GM23248 (cell line): ENCODE data around the gene CDC16. TPM values are rescaled to one million over a fixed set of nuclear protein-coding genes. Genes with fewer than 3 reads are reported as not detected.

Experiments used
- DNase-seq: peaks from one replicate; pipeline ENCODE4 v3.0.0-alpha.2; 2015
- H2AFZ ChIP-seq: fragments of 200-600 bp; sonication (generic); 2 replicates; pipeline ENCODE4 v1.6.1; 2016; ENCODE audit warnings: antibody characterized with exemption
- H3F3A ChIP-seq: fragments of 200-600 bp; sonication (generic); 2 replicates; pipeline ENCODE4 v1.6.1; 2016; ENCODE audit warnings: mild to moderate bottlenecking, antibody characterized with exemption, mixed run types; ENCODE audit not compliant: insufficient read depth
- H3K27ac ChIP-seq: fragments of 200-600 bp; sonication (generic); 2 replicates; pipeline ENCODE4 v1.5.1; 2016; ENCODE audit warnings: mild to moderate bottlenecking
- H3K27me3 ChIP-seq: fragments of 200-600 bp; sonication (generic); replicated peaks from 2 replicates; pipeline ENCODE4 v1.6.1; 2016; ENCODE audit warnings: mild to moderate bottlenecking; ENCODE audit not compliant: insufficient read depth
- H3K36me3 ChIP-seq: fragments of 200-600 bp; sonication (generic); 2 replicates; pipeline ENCODE4 v1.6.1; 2016; ENCODE audit warnings: low read depth, mild to moderate bottlenecking
- H3K4me1 ChIP-seq: fragments of 200-600 bp; sonication (generic); 2 replicates; pipeline ENCODE4 v1.6.1; 2016; ENCODE audit warnings: mild to moderate bottlenecking; ENCODE audit not compliant: insufficient read depth
- H3K4me2 ChIP-seq: fragments of 200-600 bp; sonication (generic); one replicate; pipeline ENCODE4 v1.6.1; 2016; ENCODE audit warnings: mild to moderate bottlenecking; ENCODE audit not compliant: unreplicated experiment
- H3K4me3 ChIP-seq: fragments of 200-600 bp; sonication (generic); 2 replicates; pipeline ENCODE4 v1.5.1; 2016; ENCODE audit warnings: mild to moderate bottlenecking
- H3K79me2 ChIP-seq: fragments of 200-600 bp; sonication (generic); 2 replicates; pipeline ENCODE4 v1.6.1; 2016; ENCODE audit warnings: mild to moderate bottlenecking; ENCODE audit not compliant: insufficient read depth
- H3K9ac ChIP-seq: fragments of 200-600 bp; sonication (generic); 2 replicates; pipeline ENCODE4 v1.6.1; 2016; ENCODE audit warnings: mild to moderate bottlenecking
- H3K9me2 ChIP-seq: fragments of 200-600 bp; sonication (generic); 2 replicates; pipeline ENCODE4 v1.6.1; 2016; ENCODE audit warnings: mixed run types, mild to moderate bottlenecking, moderate library complexity; ENCODE audit not compliant: insufficient read depth
- H3K9me3 ChIP-seq: fragments of 200-600 bp; sonication (generic); one replicate; pipeline ENCODE4 v1.6.1; 2017; ENCODE audit warnings: low read depth
- H4K20me1 ChIP-seq: fragments of 200-600 bp; sonication (generic); 2 replicates; pipeline ENCODE4 v1.6.0; 2016; ENCODE audit not compliant: insufficient read depth
- EZH2 ChIP-seq: fragments of 200-600 bp; sonication (generic); IDR thresholded peaks from 2 replicates; pipeline ENCODE4 v1.6.1; 2018; ENCODE audit warnings: antibody characterized with exemption, mild to moderate bottlenecking; ENCODE audit not compliant: insufficient read depth, poor library complexity, severe bottlenecking
- EZH2phosphoT487 ChIP-seq: fragments of 200-600 bp; sonication (generic); IDR thresholded peaks from 2 replicates; pipeline ENCODE4 v1.6.1; 2018; ENCODE audit warnings: antibody characterized with exemption, moderate library complexity, mild to moderate bottlenecking, low read depth; ENCODE audit not compliant: insufficient read depth
- WGBS, 2 experiments: methylation state at CpG; one replicate each; pipeline ENCODE4 v1.1.6; 2015 to 2017; ENCODE audit warnings: low lambda C conversion rate in 2 of 2, low coverage in 1 of 2; ENCODE audit errors: missing lambda C conversion rate in 2 of 2; 5-methylcytosine and 5-hydroxymethylcytosine counted together
- in situ Hi-C: fragments of 300-500 bp; cut with MboI; formaldehyde crosslinking; loops from 2 replicates; pipeline ENCODE4 v1.15.0; 2020
- polyA plus RNA-seq: library from polyadenylated mRNA; unstranded; fragments of >200 nt; fragmentation: Nextera tagmentation; extraction: Ambion mirVana; gene quantifications from 2 replicates; pipeline ENCODE4 v1.2.1, GENCODE V29; 2016
- total RNA-seq: library from RNA; depleted of rRNA; stranded (reverse); fragments of >200 nt; shearing (Covaris generic); gene quantifications from 2 replicates; pipeline ENCODE4 v1.2.3, GENCODE V29; 2014; rRNA removed

The CDC16 gene, protein sequence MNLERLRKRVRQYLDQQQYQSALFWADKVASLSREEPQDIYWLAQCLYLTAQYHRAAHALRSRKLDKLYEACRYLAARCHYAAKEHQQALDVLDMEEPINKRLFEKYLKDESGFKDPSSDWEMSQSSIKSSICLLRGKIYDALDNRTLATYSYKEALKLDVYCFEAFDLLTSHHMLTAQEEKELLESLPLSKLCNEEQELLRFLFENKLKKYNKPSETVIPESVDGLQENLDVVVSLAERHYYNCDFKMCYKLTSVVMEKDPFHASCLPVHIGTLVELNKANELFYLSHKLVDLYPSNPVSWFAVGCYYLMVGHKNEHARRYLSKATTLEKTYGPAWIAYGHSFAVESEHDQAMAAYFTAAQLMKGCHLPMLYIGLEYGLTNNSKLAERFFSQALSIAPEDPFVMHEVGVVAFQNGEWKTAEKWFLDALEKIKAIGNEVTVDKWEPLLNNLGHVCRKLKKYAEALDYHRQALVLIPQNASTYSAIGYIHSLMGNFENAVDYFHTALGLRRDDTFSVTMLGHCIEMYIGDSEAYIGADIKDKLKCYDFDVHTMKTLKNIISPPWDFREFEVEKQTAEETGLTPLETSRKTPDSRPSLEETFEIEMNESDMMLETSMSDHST
- total RNA-seq (60.2 and 70.7 TPM in 2 replicates), polyA plus RNA-seq (80.0 and 80.5 TPM in 2 replicates)

DNA sequence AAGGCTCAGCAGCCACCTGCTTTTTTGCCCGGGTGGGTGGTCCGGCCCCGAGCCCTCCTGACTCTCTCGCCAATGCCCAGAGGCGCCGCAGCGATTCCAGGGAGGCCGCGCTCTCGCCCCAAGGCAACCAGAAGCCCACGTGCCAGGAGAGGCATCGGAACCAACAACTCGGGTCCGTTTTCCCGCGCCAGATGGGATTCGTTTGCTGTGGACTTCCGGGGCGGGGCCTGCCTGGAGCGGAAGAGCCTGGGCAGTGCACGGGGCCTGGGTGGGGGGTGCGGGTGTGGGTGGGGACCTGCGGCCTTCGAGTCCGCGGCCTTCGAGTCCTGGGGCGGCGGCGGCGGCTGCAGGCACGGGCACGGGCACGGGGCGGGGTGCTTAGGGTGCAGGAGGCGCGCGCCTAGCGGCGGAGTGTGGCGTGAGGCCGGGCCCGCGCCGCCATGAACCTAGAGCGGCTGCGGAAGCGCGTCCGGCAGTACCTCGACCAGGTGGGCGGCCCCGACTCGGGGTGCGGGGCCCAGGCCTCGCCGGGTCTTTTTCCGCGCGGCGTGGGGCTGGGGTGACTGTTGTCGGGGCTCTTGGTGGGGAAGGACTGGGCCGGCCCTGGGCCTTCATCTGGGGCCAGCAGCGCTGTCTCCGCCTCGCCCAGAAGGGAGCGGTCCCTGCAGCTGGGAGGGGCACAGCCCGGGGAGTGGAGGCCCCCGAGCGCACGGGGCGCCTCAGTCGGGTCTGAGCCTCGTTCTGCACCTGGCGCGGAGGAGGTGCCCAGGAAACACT, at the start of gene CDC16:
TSS of gene CDC16 (plus strand) at position 253 of the 777 bp plus-strand sequence. CDS start at position 441, 188 bp downstream.
- DNase-seq = peak; percentile 96
- H3K4me3 ChIP-seq = peak within 1 kb of the TSS; percentile 90
- peaks cover 10% of the 10 kb centered on the region for H3K4me1 ChIP-seq
- H3K9me2 ChIP-seq = no peaks in the 10 kb centered on the region
- 1% methylated on average over 57 to 61 of the region's 76 CpGs for WGBS, 2 experiments
- 0 out of 2 replicates have a peak, but pooled peaks cover 2% of the 10 kb centered on the region for H3F3A ChIP-seq
- H3K9ac ChIP-seq = peak within 1 kb of the TSS; percentile 88
- peak within 1 kb of the TSS; percentile 98 for H3K4me2 ChIP-seq
- TF ChIP-seq EZH2phosphoT487 (no peak), EZH2 (no peak)
- peak within 1 kb of the TSS; percentile 54 for H3K27ac ChIP-seq
- no peaks in the 10 kb centered on the region for H3K27me3 ChIP-seq
- no peaks in the 10 kb centered on the region for H4K20me1 ChIP-seq
- H3K9me3 ChIP-seq = no peaks in the 10 kb centered on the region
- peaks cover 30% of the 10 kb centered on the region for H3K36me3 ChIP-seq
- H3K79me2 ChIP-seq = peaks cover 56% of the 10 kb centered on the region
- peak within 1 kb of the TSS; percentile 91 for H2AFZ ChIP-seq
- in situ Hi-C loops = no loop called here

DNA sequence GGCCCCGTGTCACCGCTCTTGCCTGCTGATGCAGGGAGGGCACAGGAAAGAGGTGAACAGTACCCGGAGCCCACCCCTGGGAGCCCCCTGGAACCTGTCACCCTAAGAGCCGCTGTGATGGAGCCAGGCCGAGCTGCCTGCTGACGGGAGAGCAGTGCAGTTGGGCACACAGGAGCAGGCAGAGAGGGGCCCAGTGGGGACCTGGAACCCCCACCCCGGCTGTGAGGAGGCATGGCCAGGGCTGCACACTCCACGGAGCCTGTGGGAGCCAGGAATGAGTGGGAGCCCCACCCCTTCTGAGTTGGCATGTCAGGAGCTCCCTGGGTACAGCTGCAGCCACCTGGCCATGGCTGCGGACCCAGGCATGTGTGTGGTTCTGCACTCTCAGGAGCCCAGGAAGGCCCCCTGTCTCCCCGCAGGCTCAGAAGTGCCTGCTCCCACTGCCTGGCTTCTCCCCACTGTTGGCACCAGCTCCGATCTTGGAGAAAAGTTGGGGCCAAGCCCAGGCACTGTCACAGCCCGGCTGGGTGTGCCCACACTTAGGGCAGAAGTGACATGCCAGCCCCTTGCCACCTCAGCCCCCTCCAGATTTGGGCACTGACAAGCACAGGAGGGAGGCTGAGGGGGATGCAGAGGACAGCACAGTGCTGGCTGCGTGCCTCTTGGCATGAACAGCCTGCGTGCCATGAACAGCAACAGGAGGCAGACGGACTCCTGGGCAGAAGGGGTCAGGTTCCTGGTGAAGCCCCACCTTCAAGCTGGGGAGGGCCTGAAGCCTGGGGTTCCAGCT, 49.3 kb upstream of the CDC16 start:
- Histone ChIP-seq H3K4me1 (no peaks in the 10 kb centered on the region), H3K27me3 (peaks cover 10% of the 10 kb centered on the region; the same call in 1 of the 2 replicates), H3K4me3 (no peak overlapping the region), H3K36me3 (no peaks in the 10 kb centered on the region), H3F3A (no peaks in the 10 kb centered on the region), H2AFZ (no peak overlapping the region), H4K20me1 (no peaks in the 10 kb centered on the region), H3K9ac (no peak overlapping the region), H3K27ac (no peak overlapping the region), H3K9me3 (no peaks in the 10 kb centered on the region), H3K9me2 (no peaks in the 10 kb centered on the region), H3K79me2 (no peaks in the 10 kb centered on the region), H3K4me2 (no peak overlapping the region)
- in situ Hi-C loops = no loop called here
- TF ChIP-seq EZH2 = no peak
- no peak for TF ChIP-seq EZH2phosphoT487
- DNase-seq = no peak
- WGBS, 2 experiments = 41% methylated on average over 13 to 15 of the region's 15 CpGs

DNA sequence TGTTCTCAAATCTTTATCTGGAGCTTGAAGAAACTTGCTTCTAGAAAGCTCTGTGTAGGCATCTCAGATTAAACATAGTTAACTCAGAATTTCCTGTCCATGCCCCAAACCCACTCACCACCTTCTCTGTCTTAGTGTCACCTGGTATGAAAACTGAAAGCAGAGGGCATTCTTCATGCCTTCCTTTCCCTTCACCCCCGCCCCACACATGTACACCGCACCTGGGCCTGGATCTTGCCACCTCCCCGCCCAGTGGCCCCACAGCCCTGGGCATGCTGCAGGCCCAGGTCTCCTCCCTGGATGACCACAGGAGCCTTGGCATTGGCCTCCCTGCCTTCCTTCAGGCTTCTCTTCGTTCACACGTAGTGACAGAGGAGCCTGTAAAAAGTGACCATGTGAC, 39.8 kb upstream of the CDC16 start:
- no peaks in the 10 kb centered on the region for H3K9me3 ChIP-seq
- H3K4me2 ChIP-seq = no peak overlapping the region
- H3K36me3 ChIP-seq = no peaks in the 10 kb centered on the region
- no peak for TF ChIP-seq EZH2phosphoT487
- no peak overlapping the region for H3K9ac ChIP-seq
- H3K27me3 ChIP-seq = peaks cover 15% of the 10 kb centered on the region
- no peak overlapping the region for H3K4me3 ChIP-seq
- in situ Hi-C loops = no loop called here
- no peak overlapping the region for H3K27ac ChIP-seq
- H4K20me1 ChIP-seq = no peaks in the 10 kb centered on the region
- no peaks in the 10 kb centered on the region for H3F3A ChIP-seq
- 90 to 93% methylated on average over 5 of the region's 5 CpGs for WGBS, 2 experiments
- H3K4me1 ChIP-seq = no peaks in the 10 kb centered on the region
- DNase-seq = no peak
- H2AFZ ChIP-seq = no peak overlapping the region
- no peaks in the 10 kb centered on the region for H3K9me2 ChIP-seq
- no peaks in the 10 kb centered on the region for H3K79me2 ChIP-seq

DNA sequence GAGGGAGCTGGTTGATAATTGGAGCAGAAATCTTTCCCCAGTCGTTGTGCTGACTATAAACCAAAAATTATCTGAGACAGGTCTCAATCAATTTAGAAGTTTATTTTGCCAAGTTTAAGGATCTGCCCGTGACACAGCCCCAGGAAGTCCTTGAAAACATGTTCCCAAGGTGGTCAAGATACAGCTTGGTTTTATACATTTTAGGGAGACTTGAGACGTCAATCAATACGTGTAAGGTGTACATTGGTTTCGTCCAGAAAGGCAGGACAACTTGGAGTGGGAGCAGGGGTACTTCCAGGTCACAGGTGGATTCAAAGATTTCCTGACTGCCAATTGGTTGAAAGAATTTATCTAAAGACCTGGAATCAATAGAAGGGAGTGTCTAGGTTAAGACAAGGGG, 38.1 kb upstream of the CDC16 start:
- H3K4me3 ChIP-seq = no peak overlapping the region
- no peaks in the 10 kb centered on the region for H3K9me2 ChIP-seq
- no peaks in the 10 kb centered on the region for H3F3A ChIP-seq
- H3K4me2 ChIP-seq = no peak overlapping the region
- 64 to 65% methylated on average over 5 of the region's 5 CpGs for WGBS, 2 experiments
- H4K20me1 ChIP-seq = no peaks in the 10 kb centered on the region
- peaks cover 21% of the 10 kb centered on the region for H3K27me3 ChIP-seq
- no peaks in the 10 kb centered on the region for H3K9me3 ChIP-seq
- H3K4me1 ChIP-seq = no peaks in the 10 kb centered on the region
- no peak overlapping the region for H3K9ac ChIP-seq
- H3K36me3 ChIP-seq = no peaks in the 10 kb centered on the region
- no peak overlapping the region for H2AFZ ChIP-seq
- TF ChIP-seq EZH2phosphoT487 = no peak
- TF ChIP-seq EZH2 = no peak
- in situ Hi-C loops = no loop called here
- H3K27ac ChIP-seq = no peak overlapping the region
- no peaks in the 10 kb centered on the region for H3K79me2 ChIP-seq
- DNase-seq = no peak
